Measurements from ENCODE around the gene EEF1AKMT4. TPM values are rescaled to one million over a fixed set of nuclear protein-coding genes. Genes with fewer than 3 reads are reported as not detected.
"Not testable (repeated sequence)": the region's sequence is repeated elsewhere in the genome, so short reads cannot be mapped to it uniquely, and the experiment has no call there.

The EEF1AKMT4 gene
- total and polyA plus RNA-seq, 2 of the 8 experiments (the other 6 are each of a cell fraction or from before 2014, with no cell fraction given): 9.3 to 30.1 TPM

DNA sequence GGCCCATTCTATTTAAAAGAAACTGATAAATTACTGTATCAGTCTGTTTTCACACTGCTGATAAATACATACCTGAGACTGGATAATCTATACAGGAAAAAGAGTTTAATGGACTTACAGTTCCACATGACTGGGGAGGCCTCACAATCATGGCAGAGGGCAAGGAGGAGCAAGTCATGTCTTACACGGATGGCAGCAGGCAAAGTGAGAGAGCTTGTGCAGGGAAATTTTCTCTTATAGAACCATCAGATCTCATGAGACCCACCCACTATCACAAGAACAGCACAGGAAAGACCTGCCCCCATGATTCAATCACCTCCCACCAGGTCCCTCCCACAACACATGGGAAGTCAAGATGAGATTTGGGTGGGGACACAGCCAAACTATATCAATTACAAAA lies 17.8 kb downstream of the EEF1AKMT4 start:
- not testable (repeated sequence) for H3K56ac ChIP-seq (replicated peaks; ENCODE audit: insufficient read length, low read depth, low read length); H3K4ac ChIP-seq (replicated peaks; ENCODE audit: insufficient read length, low read depth, low read length); H3K27ac ChIP-seq (ENCODE audit: low read depth, low read length); H2BK12ac ChIP-seq (ENCODE audit: low read depth, low read length); H3K36me3 ChIP-seq (ENCODE audit: control insufficient read depth in 2 of 4, insufficient read depth in 4 of 4, low read length in 3 of 4); H4K8ac ChIP-seq (ENCODE audit: extremely low read depth, insufficient read depth, low read length); H3K23me2 ChIP-seq (ENCODE audit: low read depth, low read length); H3K4me2 ChIP-seq (ENCODE audit: insufficient read depth in 1 of 2, low read depth in 2 of 2, low read length in 2 of 2); H2BK15ac ChIP-seq (ENCODE audit: low read length); H4K20me1 ChIP-seq (replicated peaks in 1 of 2; ENCODE audit: control insufficient read depth in 1 of 2, insufficient read depth in 2 of 2, low read length in 2 of 2); H2AK5ac ChIP-seq (ENCODE audit: low read depth, low read length); H2BK120ac ChIP-seq (replicated peaks; ENCODE audit: low read depth, low read length); DNase-seq (ENCODE audit: low read depth in 1 of 2, low spot score in 2 of 2); H3K79me1 ChIP-seq (ENCODE audit: low read depth, low read length); H3K9me3 ChIP-seq (ENCODE audit: insufficient read depth in 2 of 2, low read depth in 1 of 2, low read length in 1 of 2); H3K18ac ChIP-seq (ENCODE audit: extremely low read depth, low read length); H3K23ac ChIP-seq (ENCODE audit: insufficient read length); FAIRE-seq; H3K79me2 ChIP-seq (ENCODE audit: control insufficient read depth in 1 of 2, insufficient read depth in 2 of 2, low read length in 2 of 2); H4K91ac ChIP-seq (replicated peaks; ENCODE audit: insufficient read length, low read length); H4K5ac ChIP-seq (ENCODE audit: insufficient read length, low read depth, low read length); H2AFZ ChIP-seq (ENCODE audit: low read length); H3K4me1 ChIP-seq (replicated peaks in 1 of 4; ENCODE audit: control insufficient read depth in 3 of 4, insufficient read depth in 4 of 4, low read length in 3 of 4); H3K14ac ChIP-seq (ENCODE audit: insufficient read length); H3K4me3 ChIP-seq (ENCODE audit: extremely low read depth in 1 of 4, insufficient read depth in 2 of 4, low read depth in 3 of 4, low read length in 4 of 4); H2BK5ac ChIP-seq (ENCODE audit: low read depth, low read length); H2BK20ac ChIP-seq (ENCODE audit: low read length); H3K9ac ChIP-seq (replicated peaks in 1 of 4; ENCODE audit: extremely low read depth in 1 of 4, low read depth in 3 of 4, low read length in 3 of 4)
- 67% methylated on average over 1 of the region's 1 CpG; no CpG with 5 or more reads in 1 of the 2 experiments for WGBS, 2 experiments (ENCODE audit: extremely low coverage in 1 of 2, insufficient coverage in 1 of 2, insufficient read length in 1 of 2, insufficient replicate concordance in 2 of 2, low coverage in 1 of 2, low lambda C conversion rate in 2 of 2, missing lambda C conversion rate in 1 of 2)
- POLR2A ChIA-PET (ENCODE audit: partially characterized antibody): interaction anchor here (0.6 kb wide), 1 partner anchor 401 kb away, joined by 3 read pairs; no protein-coding TSS in a partner anchor
- peaks cover 6 to 13% (median 12%) of the 10 kb centered on the region in 4 experiments for H3K27me3 ChIP-seq (replicated peaks in 1 of 4; ENCODE audit: control insufficient read depth in 3 of 4, extremely low read depth in 1 of 4, insufficient read depth in 3 of 4, low read length in 3 of 4)
- CTCF ChIA-PET (ENCODE audit: partially characterized antibody): interaction anchor here (1.3 to 7.3 kb wide), 2 partner anchors 17 to 363 kb away, joined by 4 to 29 read pairs; partner anchors contain the start of gene EEF1AKMT4

Measured in H1 (cell line).